HG03378 (cell line): ENCODE data around the gene PYGB.

Source experiments
- ATAC-seq: cut with Tn5 transposase; IDR thresholded peaks from one replicate; pipeline ENCODE4 v1.9.1; 2021; ENCODE audit warnings: mild to moderate bottlenecking, moderate library complexity; ENCODE audit not compliant: unreplicated experiment

Gene PYGB

DNA sequence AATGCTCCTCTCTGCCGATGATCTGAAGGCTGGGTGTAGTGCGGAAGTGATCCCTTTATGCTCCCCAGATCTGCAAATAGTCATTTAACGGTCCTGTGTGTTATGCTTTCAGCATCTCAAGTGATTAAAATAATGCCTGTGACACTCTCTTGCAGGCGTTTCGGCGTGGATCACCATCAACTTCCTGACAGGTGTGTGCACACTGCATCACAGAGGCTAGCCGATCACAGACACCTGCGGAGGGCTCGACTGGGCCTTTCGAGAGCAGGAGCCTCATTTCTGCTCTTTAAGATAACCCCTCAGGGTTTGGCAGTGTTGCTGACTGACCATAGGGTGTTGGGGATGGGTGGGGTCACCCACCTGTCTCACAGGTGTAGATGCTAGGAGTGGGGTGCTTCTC, 32.4 kb upstream of the PYGB start:
- ATAC-seq, result no peak

- ATAC-seq, result no peak
These were observed 31.5 kb upstream of the PYGB start for GRCh38 chr20:25216199-25216945.

- no peak for ATAC-seq
These were observed 30.4 kb upstream of the PYGB start for GRCh38 chr20:25217161-25218108.

GRCh38 chr20:25218109-25218486, 29.8 kb upstream of the PYGB start:
- no peak for ATAC-seq

DNA sequence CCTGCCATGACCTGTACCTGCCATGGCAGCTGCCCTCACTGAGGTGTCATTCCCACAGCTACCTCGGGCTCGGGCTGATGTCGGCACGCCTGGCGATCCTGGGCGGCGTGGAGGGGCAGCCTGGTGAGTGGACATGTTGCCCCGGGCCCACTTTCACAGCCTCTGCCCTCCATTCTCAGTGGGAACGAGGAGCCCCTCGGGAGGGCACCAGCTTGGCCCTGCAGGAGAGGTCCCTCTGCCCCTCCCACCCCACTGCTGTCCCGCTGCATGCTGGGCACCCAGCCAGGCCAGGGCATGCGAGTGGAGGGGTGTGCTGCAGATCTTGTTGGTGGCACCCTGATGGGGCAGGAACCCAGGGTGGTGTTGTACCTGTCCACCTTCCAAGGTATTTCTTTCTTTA, 29.4 kb upstream of the PYGB start:
- no peak for ATAC-seq

- ATAC-seq, result no peak
These were observed 28.5 kb upstream of the PYGB start for GRCh38 chr20:25219365-25219764.

GRCh38 chr20:25220021-25220730, 27.7 kb upstream of the PYGB start:
- ATAC-seq, result no peak

DNA sequence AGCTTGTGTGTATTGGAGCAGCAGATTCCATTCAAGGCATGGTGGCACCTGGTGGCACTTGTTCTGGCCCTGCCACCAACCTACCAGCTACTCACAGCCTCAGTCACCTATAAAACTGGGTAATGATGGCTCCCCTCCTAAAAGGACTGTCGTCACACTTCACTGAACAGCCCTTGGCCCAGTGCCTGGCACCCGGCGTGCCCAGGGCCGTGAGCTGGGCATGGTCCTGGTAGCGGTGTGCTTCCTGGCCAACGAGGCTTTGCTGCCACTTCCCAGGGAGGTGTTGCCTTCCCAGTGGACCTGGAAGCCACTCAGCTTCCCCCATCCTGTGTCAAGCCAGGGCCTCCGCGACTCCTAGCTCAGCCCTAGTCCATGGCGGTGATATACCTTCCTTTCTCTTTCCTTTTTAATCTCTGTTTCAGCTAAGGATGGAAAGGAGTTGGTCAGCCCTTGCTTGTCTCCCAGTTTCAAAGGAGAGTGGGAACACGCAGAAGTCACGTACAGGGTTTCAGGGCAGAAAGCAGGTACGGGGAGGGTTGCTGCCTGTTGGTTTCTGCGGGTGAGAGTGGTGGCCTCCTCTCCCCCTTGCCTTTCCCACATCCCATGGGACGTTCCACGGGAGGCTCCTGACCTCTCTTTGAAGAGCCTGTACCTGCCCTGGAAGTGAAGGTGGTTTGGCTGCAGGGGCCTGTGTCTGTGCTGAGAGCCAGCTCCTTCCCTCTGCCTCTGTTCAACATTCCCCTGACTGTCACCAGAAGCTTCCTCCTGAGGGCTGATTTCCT, 26.9 kb upstream of the PYGB start:
- no peak for ATAC-seq

- ATAC-seq, result no peak
These were observed 26.1 kb upstream of the PYGB start for GRCh38 chr20:25221592-25222460.

DNA sequence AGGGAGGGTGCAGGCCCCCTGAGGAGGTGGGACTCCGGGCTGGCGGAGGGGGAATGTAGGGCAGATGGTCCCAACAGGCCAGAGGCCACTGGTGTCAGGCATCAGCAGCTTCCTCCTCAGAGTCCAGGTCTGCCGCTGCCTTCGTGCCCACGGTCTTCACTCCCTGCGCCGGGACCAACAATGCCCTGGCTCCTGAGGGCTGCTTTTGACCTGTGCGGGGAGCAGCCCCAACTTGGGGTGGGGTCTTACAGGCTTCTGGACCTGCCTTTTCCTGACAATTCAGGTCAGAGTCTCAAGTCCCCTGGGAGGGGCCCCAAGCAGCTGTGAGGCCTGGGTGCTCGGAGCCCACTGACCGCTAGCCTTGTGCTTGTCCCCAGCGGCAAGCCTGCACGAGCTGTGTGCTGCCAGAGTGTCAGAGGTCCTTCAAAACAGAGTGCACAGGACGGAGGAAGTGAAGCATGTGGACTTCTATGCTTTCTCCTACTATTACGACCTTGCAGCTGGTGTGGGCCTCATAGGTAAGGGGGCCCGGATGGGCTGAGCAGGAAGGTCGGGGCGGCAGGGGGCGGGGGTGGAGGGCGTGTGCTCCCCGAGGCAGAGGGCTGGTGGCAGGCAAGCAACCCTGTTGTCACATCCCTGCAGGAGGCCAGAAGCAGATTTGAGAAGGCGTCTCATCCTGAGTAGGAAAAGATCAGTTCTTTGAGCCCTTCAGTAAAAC, 25.3 kb upstream of the PYGB start:
- no peak for ATAC-seq

GRCh38 chr20:25223179-25223661, 24.7 kb upstream of the PYGB start:
- ATAC-seq, result no peak

GRCh38 chr20:25223765-25224720, 23.8 kb upstream of the PYGB start:
- ATAC-seq, result no peak

GRCh38 chr20:25224941-25225340, 22.9 kb upstream of the PYGB start:
- no peak for ATAC-seq

DNA sequence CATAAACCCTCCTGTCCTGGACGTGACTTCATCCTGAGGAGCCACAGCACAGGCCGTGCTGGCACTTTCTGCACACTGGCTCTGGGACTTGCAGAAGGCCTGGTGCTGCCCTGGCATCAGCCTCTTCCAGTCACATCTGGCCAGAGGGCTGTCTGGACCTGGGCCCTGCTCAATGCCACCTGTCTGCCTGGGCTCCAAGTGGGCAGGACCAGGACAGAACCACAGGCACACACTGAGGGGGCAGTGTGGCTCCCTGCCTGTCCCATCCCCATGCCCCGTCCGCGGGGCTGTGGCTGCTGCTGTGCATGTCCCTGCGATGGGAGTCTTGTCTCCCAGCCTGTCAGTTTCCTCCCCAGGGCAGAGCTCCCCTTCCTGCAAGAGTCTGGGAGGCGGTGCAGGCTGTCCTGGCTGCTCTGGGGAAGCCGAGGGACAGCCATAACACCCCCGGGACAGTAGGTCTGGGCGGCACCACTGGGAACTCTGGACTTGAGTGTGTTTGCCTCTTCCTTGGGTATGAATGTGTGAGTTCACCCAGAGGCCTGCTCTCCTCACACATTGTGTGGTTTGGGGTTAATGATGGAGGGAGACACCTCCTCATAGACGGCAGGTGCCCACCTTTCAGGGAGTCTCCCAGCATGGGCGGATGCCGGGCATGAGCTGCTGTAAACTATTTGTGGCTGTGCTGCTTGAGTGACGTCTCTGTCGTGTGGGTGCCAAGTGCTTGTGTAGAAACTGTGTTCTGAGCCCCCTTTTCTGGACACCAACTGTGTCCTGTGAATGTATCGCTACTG, 22.0 kb upstream of the PYGB start:
- no peak for ATAC-seq

- no peak for ATAC-seq
These were observed 21.2 kb upstream of the PYGB start for GRCh38 chr20:25226433-25227316.

GRCh38 chr20:25227317-25227831, 20.5 kb upstream of the PYGB start:
- ATAC-seq, result no peak
